ENCODE data around the gene GGTA1. TPM values are rescaled to one million over a fixed set of nuclear protein-coding genes. Genes with fewer than 3 reads are reported as not detected.

GGTA1 gene
- total and polyA plus RNA-seq, 2 experiments from 2014 or later: 0.16 TPM; not detected in 1

DNA sequence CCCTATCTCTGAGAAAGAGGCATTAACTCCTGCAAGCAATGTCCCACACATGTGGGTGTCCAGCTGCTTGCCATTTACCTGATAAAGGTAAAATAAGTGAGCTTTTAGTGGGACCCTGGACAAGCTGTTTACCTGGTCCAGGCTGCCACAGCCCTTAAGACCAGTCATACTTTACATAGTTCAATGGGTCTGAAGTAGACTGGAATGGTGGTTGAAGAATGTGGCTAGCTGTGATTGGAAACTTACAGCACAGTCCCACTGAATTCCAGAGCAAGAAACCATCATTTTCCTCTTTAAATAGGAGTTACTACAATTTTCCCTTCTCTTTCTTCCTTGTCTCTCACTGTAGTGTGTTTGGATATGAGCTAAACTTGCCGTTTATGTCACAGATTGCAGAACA is 60.6 kb downstream of the GGTA1 start:
- no peak for ATAC-seq

More for the DNA sequence above, 60.6 kb downstream of the GGTA1 start:
- Histone ChIP-seq H3K4me2 (no peak overlapping the region), H3K9me2 (ENCODE audit: insufficient read depth) (no peaks in the 10 kb centered on the region), H3K4me3 (no peak overlapping the region), H2AFZ (no peak overlapping the region), H4K20me1 (replicated peaks; ENCODE audit: insufficient read depth) (no peaks in the 10 kb centered on the region), H3K4me1 (ENCODE audit: insufficient read depth) (no peaks in the 10 kb centered on the region), H3K36me3 (ENCODE audit: insufficient read depth) (no peaks in the 10 kb centered on the region), H3F3A (replicated peaks; ENCODE audit: low read depth) (no peaks in the 10 kb centered on the region), H3K79me2 (replicated peaks; ENCODE audit: insufficient read depth) (no peaks in the 10 kb centered on the region), H3K27ac (ENCODE audit: low read depth) (no peak overlapping the region), H3K27me3 (ENCODE audit: insufficient read depth) (no peaks in the 10 kb centered on the region)
- Mint-ChIP-seq H3K4me1 (no peaks in the 10 kb centered on the region), H3K9me3 (no peaks in the 10 kb centered on the region), H3K27ac (no peak overlapping the region), H3K36me3 (ENCODE audit: low read depth) (no peaks in the 10 kb centered on the region), H3K4me3 (no peak overlapping the region), H3K27me3 (ENCODE audit: insufficient read depth, low read depth, poor library complexity) (no peaks in the 10 kb centered on the region)
- DNase-seq (ENCODE audit: low spot score): no peak
- TF ChIP-seq STAT1 (IDR thresholded peaks at IDR 0.05; ENCODE audit: unreplicated experiment) (no peak), EZH2 (IDR thresholded peaks at IDR 0.05; ENCODE audit: low read depth, unreplicated experiment) (no peak), ZNF331 (CRISPR knock-in tag; IDR thresholded peaks at IDR 0.05; ENCODE audit: low read depth) (no peak), CREB1 (CRISPR knock-in tag; IDR thresholded peaks at IDR 0.05; ENCODE audit: low read depth) (no peak), ZNF114 (CRISPR knock-in tag; IDR thresholded peaks at IDR 0.05) (no peak)
- TF ChIP-seq, protein P1, sequence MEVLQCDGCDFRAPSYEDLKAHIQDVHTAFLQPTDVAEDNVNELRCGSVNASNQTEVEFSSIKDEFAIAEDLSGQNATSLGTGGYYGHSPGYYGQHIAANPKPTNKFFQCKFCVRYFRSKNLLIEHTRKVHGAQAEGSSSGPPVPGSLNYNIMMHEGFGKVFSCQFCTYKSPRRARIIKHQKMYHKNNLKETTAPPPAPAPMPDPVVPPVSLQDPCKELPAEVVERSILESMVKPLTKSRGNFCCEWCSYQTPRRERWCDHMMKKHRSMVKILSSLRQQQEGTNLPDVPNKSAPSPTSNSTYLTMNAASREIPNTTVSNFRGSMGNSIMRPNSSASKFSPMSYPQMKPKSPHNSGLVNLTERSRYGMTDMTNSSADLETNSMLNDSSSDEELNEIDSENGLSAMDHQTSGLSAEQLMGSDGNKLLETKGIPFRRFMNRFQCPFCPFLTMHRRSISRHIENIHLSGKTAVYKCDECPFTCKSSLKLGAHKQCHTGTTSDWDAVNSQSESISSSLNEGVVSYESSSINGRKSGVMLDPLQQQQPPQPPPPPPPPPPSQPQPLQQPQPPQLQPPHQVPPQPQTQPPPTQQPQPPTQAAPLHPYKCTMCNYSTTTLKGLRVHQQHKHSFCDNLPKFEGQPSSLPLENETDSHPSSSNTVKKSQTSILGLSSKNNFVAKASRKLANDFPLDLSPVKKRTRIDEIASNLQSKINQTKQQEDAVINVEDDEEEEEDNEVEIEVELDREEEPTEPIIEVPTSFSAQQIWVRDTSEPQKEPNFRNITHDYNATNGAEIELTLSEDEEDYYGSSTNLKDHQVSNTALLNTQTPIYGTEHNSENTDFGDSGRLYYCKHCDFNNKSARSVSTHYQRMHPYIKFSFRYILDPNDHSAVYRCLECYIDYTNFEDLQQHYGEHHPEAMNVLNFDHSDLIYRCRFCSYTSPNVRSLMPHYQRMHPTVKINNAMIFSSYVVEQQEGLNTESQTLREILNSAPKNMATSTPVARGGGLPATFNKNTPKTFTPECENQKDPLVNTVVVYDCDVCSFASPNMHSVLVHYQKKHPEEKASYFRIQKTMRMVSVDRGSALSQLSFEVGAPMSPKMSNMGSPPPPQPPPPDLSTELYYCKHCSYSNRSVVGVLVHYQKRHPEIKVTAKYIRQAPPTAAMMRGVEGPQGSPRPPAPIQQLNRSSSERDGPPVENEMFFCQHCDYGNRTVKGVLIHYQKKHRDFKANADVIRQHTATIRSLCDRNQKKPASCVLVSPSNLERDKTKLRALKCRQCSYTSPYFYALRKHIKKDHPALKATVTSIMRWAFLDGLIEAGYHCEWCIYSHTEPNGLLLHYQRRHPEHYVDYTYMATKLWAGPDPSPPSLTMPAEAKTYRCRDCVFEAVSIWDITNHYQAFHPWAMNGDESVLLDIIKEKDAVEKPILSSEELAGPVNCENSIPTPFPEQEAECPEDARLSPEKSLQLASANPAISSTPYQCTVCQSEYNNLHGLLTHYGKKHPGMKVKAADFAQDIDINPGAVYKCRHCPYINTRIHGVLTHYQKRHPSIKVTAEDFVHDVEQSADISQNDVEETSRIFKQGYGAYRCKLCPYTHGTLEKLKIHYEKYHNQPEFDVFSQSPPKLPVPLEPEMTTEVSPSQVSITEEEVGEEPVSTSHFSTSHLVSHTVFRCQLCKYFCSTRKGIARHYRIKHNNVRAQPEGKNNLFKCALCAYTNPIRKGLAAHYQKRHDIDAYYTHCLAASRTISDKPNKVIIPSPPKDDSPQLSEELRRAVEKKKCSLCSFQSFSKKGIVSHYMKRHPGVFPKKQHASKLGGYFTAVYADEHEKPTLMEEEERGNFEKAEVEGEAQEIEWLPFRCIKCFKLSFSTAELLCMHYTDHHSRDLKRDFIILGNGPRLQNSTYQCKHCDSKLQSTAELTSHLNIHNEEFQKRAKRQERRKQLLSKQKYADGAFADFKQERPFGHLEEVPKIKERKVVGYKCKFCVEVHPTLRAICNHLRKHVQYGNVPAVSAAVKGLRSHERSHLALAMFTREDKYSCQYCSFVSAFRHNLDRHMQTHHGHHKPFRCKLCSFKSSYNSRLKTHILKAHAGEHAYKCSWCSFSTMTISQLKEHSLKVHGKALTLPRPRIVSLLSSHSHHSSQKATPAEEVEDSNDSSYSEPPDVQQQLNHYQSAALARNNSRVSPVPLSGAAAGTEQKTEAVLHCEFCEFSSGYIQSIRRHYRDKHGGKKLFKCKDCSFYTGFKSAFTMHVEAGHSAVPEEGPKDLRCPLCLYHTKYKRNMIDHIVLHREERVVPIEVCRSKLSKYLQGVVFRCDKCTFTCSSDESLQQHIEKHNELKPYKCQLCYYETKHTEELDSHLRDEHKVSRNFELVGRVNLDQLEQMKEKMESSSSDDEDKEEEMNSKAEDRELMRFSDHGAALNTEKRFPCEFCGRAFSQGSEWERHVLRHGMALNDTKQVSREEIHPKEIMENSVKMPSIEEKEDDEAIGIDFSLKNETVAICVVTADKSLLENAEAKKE (CRISPR knock-in tag; IDR thresholded peaks at IDR 0.05): no peak

All from GM23338 (cell line).